Measurements from ENCODE around the gene ATF7.
"Not testable (repeated sequence)": the region's sequence is repeated elsewhere in the genome, so short reads cannot be mapped to it uniquely, and the experiment has no call there.

The ATF7 gene

GRCh38 chr12:53568809-53569557 is 57.2 kb downstream of the ATF7 start:
- in situ Hi-C loops (cut with HindIII; ENCODE audit: low sequenced_read_pairs), result no loop called here

- in situ Hi-C loops (cut with HindIII; ENCODE audit: low sequenced_read_pairs), result no loop called here
Measured at GRCh38 chr12:53567961-53568808, 58.0 kb downstream of the ATF7 start.

GRCh38 chr12:53565376-53565775 is 60.8 kb downstream of the ATF7 start:
- in situ Hi-C loops (cut with HindIII; ENCODE audit: low sequenced_read_pairs), result not testable (repeated sequence)

- in situ Hi-C loops (cut with HindIII; ENCODE audit: low sequenced_read_pairs), result no loop called here
Measured at GRCh38 chr12:53564941-53565340, 61.2 kb downstream of the ATF7 start.

- in situ Hi-C loops (cut with HindIII; ENCODE audit: low sequenced_read_pairs), result no loop called here
Measured at GRCh38 chr12:53564278-53564677, 61.9 kb downstream of the ATF7 start.

GRCh38 chr12:53563452-53564028 is 62.6 kb downstream of the ATF7 start:
- in situ Hi-C loops (cut with HindIII; ENCODE audit: low sequenced_read_pairs), result no loop called here

GRCh38 chr12:53561590-53561953 is 64.6 kb downstream of the ATF7 start:
- in situ Hi-C loops (cut with HindIII; ENCODE audit: low sequenced_read_pairs), result no loop called here

- in situ Hi-C loops (cut with HindIII; ENCODE audit: low sequenced_read_pairs), result no loop called here
Measured at GRCh38 chr12:53560912-53561589, 65.1 kb downstream of the ATF7 start.

GRCh38 chr12:53560351-53560750 is 65.8 kb downstream of the ATF7 start:
- in situ Hi-C loops (cut with HindIII; ENCODE audit: low sequenced_read_pairs), result no loop called here

- in situ Hi-C loops (cut with HindIII; ENCODE audit: low sequenced_read_pairs), result no loop called here
Measured at GRCh38 chr12:53558631-53559030, 67.6 kb downstream of the ATF7 start.

GRCh38 chr12:53552361-53553327 is 73.5 kb downstream of the ATF7 start:
- in situ Hi-C loops (cut with HindIII; ENCODE audit: low sequenced_read_pairs), result no loop called here

GRCh38 chr12:53551889-53552291 is 74.3 kb downstream of the ATF7 start:
- in situ Hi-C loops (cut with HindIII; ENCODE audit: low sequenced_read_pairs), result no loop called here

- in situ Hi-C loops (cut with HindIII; ENCODE audit: low sequenced_read_pairs), result no loop called here
Measured at GRCh38 chr12:53550595-53550994, 75.6 kb downstream of the ATF7 start.

GRCh38 chr12:53550131-53550530 is 76.1 kb downstream of the ATF7 start:
- in situ Hi-C loops (cut with HindIII; ENCODE audit: low sequenced_read_pairs), result not testable (repeated sequence)

- in situ Hi-C loops (cut with HindIII; ENCODE audit: low sequenced_read_pairs), result not testable (repeated sequence)
Measured at GRCh38 chr12:53548354-53548753, 77.8 kb downstream of the ATF7 start.

- in situ Hi-C loops (cut with HindIII; ENCODE audit: low sequenced_read_pairs), result no loop called here
Measured at GRCh38 chr12:53543539-53543938, 82.6 kb downstream of the ATF7 start.

- in situ Hi-C loops (cut with HindIII; ENCODE audit: low sequenced_read_pairs), result no loop called here
Measured at GRCh38 chr12:53539526-53539925, 86.7 kb downstream of the ATF7 start.

- in situ Hi-C loops (cut with HindIII; ENCODE audit: low sequenced_read_pairs), result no loop called here
Measured at GRCh38 chr12:53538209-53538689, 87.9 kb downstream of the ATF7 start.

- in situ Hi-C loops (cut with HindIII; ENCODE audit: low sequenced_read_pairs), result no loop called here
Measured at GRCh38 chr12:53536962-53537361, 89.2 kb downstream of the ATF7 start.

- in situ Hi-C loops (cut with HindIII; ENCODE audit: low sequenced_read_pairs), result no loop called here
Measured at GRCh38 chr12:53533471-53533870, 92.7 kb downstream of the ATF7 start.

Measured in DLD1 (cell line).